NAMALWA (cell line): ENCODE measurements around the gene RPL6.
"Not testable (repeated sequence)": the region's sequence is repeated elsewhere in the genome, so short reads cannot be mapped to it uniquely, and the experiment has no call there.

ENCODE experiments used
- DNase-seq: peaks from one replicate; pipeline ENCODE4 v3.0.0-alpha.2; 2015; ENCODE audit warnings: low spot score

The RPL6 gene

GRCh38 chr12:112419297-112420133 is 10.1 kb upstream of the RPL6 start:
- peak; percentile 53 for DNase-seq

- DNase-seq, result peak; percentile 85
These were observed 9.3 kb upstream of the RPL6 start, which contains the start of gene PTPN11 for GRCh38 chr12:112418608-112419296. Gene PTPN11, plus strand, starts transcription at chr12:112418947. Its CDS starts 165 bp downstream, at chr12:112419112.

DNA sequence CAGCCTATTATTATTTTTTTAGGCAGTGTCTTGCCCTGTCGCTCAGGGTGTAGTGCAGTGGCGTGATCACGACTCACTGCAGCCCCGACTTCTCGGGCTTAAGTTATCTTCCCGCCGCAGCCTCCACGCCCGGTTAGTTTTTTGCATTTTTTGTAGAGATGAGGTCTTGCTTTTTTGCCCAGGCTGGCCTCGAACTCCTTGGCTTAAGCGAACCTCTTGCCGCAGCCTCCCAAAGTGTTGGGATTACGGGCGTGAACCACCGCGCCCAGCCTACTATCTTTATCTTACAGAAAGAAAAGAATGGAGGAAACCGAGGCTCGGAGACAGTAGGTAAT is 8.8 kb upstream of the RPL6 start:
- DNase-seq, result no peak

DNA sequence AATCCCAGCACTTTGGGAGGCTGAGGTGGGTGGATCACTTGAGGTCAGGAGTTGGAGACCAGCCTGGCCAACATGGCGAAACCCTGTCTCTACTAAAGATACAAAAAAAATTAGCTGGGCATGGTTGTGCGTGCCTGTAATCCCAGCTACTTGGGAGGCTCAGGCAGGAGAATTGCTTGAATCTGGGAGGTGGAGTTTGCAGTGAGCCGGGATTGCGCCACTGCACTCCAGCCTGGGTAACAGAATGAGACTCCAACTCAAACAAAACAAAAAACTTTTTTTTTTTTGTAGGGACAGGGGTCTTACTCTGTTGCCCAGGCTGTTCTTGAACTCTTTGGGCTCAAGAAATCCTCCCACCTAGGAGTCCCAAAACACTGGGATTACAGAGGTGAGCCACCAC is 6.1 kb upstream of the RPL6 start:
- DNase-seq, result not testable (repeated sequence)

DNA sequence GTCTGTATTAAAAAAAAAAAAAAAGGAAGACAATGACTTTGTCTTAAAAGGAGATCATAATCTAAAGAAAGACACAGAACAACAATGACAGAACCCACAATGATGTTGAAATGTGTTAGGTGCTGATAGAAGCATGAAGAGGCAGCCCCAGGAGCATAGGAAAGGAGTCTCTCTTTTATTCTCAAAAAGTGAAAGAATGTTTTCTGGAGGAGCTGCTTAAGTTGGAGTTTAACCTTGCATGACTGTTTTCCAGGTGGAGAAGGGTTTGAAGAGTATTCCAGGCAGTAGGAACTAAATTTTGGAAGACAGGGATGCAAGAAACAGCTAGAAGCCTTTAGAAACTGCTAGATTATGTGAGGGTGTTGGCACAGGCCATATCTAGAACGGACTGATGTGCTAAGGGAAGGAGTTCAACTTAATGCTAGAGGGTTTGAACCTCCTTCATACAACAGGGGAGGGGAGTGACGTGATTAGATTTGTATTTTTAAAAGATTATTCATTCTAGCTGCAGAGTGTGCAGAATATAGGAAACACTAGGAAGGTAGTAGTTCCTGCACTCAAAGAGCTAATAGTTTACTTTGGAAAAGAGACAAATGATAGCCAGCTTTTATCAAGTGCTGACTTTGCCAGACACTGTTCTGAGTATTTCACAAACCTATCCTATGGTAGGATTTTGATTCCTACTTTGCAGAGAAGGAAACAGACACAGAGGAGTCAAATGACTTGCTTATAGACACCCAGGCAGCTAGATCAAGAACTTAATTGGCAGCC is 4.6 kb upstream of the RPL6 start:
- DNase-seq, result no peak

DNA sequence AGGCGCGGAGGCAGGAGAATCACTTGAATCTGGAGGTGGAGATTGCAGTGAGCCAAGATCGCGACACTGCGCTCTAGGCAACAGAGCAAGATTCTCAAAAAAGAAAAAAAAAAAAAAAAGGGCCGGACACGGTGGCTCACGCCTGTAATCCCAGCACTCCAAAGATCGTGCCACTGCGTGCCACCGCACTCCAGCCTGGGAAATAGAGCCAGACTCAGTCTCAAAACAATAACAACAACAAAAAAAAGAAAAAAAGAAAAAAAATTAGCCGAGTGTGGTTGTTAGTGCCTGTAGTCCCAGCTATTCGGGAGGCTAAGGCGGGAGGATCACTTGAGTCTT is 470 bp upstream of the RPL6 start:
- DNase-seq, result no peak

GRCh38 chr12:112408621-112409020 is 784 bp downstream of the RPL6 start:
- no peak for DNase-seq

- DNase-seq, result not testable (repeated sequence)
These were observed 1.7 kb downstream of the RPL6 start for GRCh38 chr12:112407683-112408082.

DNA sequence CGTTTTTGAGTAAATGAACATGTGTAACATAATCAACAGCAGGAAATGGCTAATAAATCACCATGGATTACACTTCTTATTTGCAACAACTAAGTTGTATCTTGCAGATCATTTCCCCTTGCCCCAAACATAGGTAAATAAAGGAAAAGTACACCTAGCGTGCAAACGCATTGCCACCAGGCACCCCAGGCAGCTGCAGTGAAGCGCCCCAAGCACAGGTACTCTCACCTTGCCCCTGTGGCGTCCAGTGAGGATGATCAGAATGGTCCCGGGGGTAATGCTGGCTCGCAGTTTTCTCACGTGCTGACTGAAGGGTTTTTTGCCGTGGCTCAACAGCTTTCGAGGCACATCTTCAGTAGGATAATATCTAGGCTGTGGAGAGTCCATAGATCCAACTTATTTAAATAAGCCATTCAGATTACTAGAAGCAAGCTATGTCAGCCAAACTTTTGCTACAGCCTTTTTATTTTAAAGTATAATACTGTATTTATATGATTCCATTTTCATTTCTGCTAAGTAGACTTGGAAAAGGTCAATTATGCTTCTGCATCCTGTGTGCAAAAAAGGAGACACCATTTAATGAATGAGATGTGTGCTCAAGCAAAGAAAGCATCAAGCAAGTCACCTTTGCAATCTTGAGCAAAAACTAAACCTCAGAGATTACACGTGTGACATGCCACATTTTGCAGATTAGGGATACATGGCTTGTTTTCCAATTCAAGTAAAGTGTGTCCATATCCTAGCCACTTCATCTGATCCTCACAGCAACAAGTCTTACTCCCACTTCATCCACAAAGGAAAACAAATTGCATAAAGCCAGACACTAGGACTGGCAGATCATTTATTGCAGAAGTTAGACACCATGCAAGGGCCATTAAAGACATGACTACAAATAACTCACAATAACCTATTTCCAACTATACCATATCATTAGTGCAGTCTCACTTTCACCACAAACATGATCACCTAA is 2.6 kb downstream of the RPL6 start:
- DNase-seq, result no peak

- DNase-seq, result no peak
These were observed 7.4 kb downstream of the RPL6 start for GRCh38 chr12:112401903-112402498.

DNA sequence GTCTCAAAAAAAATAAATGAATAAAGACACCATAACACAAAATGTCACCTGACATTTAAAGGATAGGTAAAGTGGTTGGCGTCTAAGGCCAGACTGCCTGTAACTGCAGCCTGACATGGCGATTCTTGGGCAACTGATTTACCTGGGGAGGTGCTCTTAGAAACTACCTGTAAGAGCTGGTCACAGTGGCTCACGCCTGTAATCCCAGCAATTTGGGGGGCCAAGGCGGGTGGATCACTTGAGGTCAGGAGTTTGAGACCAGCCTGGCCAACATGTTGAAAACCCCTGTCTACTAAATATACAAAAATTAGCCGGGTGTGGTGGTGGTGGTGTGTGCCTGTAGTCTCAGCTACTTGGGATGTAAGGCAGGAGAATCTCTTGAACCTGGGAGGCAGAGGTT is 8.4 kb downstream of the RPL6 start:
- DNase-seq, result no peak

GRCh38 chr12:112393328-112393727 is 16.1 kb downstream of the RPL6 start:
- DNase-seq, result no peak

DNA sequence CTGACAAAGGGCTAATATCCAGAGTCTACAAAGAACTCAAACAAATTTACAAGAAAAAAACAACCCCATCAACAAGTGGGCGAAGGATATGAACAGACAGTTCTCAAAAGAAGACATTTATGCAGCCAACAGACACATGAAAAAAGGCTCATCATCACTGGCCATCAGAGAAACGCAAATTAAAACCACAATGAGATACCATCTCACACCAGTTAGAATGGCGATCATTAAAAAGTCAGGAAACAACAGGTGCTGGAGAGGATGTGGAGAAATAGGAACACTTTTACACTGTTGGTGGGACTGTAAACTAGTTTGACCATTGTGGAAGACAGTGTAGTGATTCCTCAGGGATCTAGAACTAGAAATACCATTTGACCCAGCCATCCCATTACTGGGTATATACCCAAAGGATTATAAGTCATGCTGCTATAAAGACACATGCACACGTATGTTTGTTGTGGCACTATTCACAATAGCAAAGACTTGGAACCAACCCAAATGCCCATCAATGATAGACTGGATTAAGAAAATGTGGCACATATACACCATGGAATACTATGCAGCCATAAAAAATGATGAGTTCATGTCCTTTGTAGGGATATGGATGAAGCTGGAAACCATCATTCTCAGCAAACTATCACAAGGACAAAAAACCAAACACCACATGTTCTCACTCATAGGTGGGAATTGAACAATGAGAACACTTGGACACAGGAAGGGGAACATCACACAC is 19.3 kb downstream of the RPL6 start:
- not testable (repeated sequence) for DNase-seq

- DNase-seq, result no peak
These were observed 20.2 kb downstream of the RPL6 start for GRCh38 chr12:112389228-112389627.

DNA sequence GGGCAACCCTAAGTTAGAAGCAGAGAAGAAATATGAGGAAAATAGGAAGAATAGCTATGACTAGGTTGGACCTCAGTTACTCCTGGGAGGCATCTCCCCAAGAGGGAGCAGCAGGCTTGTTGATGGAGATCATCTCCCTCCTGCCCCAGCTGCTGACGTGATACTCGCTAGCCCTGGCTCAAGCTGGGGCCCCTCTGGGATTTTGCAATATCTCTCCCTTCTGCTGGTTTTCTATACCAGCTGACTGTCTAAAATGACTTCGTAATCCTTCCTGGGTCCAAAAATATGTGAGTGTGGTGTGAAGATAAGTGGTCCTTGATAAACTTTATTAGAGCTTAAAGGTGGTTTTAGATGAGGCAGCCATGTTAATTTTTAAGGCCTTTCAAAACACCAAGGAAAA is 22.7 kb downstream of the RPL6 start:
- DNase-seq, result no peak

- no peak for DNase-seq
These were observed 26.5 kb downstream of the RPL6 start for GRCh38 chr12:112382866-112383265.

- peak; percentile 90 for DNase-seq
These were observed 27.3 kb downstream of the RPL6 start, which contains the start of gene HECTD4 for GRCh38 chr12:112381883-112382796. Gene HECTD4, minus strand, starts transcription at chr12:112382431. Its CDS starts 303 bp downstream, at chr12:112382128.

- peak; percentile 67 for DNase-seq
These were observed 28.0 kb downstream of the RPL6 start for GRCh38 chr12:112381406-112381882.
